Common myeloid progenitor, CD34-positive (primary cell): Measurements from ENCODE around the gene NKX6-1.

ENCODE experiments used
- CTCF ChIA-PET: fragments of 350-600 bp; sonication (Branson Sonifier 250); formaldehyde crosslinking; loops from one replicate; lab custom pipeline; 2021; ENCODE audit warnings: antibody characterized with exemption; lab: Charles Lee
- POLR2A ChIA-PET: fragments of 350-600 bp; sonication (Branson Sonifier 250); formaldehyde crosslinking; loops from one replicate; lab custom pipeline; 2021; ENCODE audit warnings: antibody characterized with exemption; lab: Charles Lee
- DNase-seq, 3 donors: peaks; one replicate each; pipeline versions ENCODE4 v3.0.0 to v3.0.0-alpha.2; 2013
- H3K27ac ChIP-seq, 2 experiments: 1 replicate in 1 of 2; 2 replicates in 1 of 2; pipeline ENCODE4 v1.7.0; 2013; ENCODE audit warnings: inconsistent platforms in 2 of 2, low read length in 2 of 2, mild to moderate bottlenecking in 2 of 2, low read depth in 1 of 2, moderate library complexity in 1 of 2; ENCODE audit not compliant: severe bottlenecking in 2 of 2, insufficient read depth in 1 of 2, poor library complexity in 1 of 2
- H3K27me3 ChIP-seq, 5 experiments: replicated peaks in 2 of 5; 1 replicate in 3 of 5; 2 replicates in 2 of 5; pipeline versions ENCODE4 v1.6.1 to v1.7.0; 2013; ENCODE audit warnings: low read length in 4 of 5, mild to moderate bottlenecking in 2 of 5, moderate library complexity in 2 of 5, inconsistent platforms in 1 of 5; ENCODE audit not compliant: insufficient read depth in 5 of 5, control insufficient read depth in 4 of 5
- H3K36me3 ChIP-seq, 4 experiments: 1 replicate in 2 of 4; 2 replicates in 2 of 4; pipeline versions ENCODE4 v1.6.1 to v1.7.0; 2013; ENCODE audit warnings: low read length in 3 of 4, control low read depth in 1 of 4, mild to moderate bottlenecking in 1 of 4; ENCODE audit not compliant: control insufficient read depth in 4 of 4, insufficient read depth in 4 of 4
- H3K4me1 ChIP-seq, 4 experiments: 1 replicate in 3 of 4; 2 replicates in 1 of 4; pipeline versions ENCODE4 v1.6.1 to v1.7.1; 2013; ENCODE audit warnings: low read length in 3 of 4, mild to moderate bottlenecking in 3 of 4, control low read depth in 1 of 4, inconsistent platforms in 1 of 4, moderate library complexity in 1 of 4; ENCODE audit not compliant: control insufficient read depth in 4 of 4, insufficient read depth in 4 of 4; ENCODE audit errors: control extremely low read depth in 1 of 4
- H3K4me3 ChIP-seq, 7 experiments: 1 replicate in 4 of 7; 2 replicates in 3 of 7; pipeline versions ENCODE4 v1.5.1 to v1.7.0; 2013; ENCODE audit warnings: mild to moderate bottlenecking in 7 of 7, low read length in 6 of 7, moderate library complexity in 6 of 7, inconsistent platforms in 2 of 7, low read depth in 2 of 7, control low read depth in 1 of 7; ENCODE audit not compliant: insufficient read depth in 4 of 7, control insufficient read depth in 1 of 7; ENCODE audit errors: extremely low read depth in 1 of 7
- H3K9me3 ChIP-seq, 5 experiments: 1 replicate in 4 of 5; 2 replicates in 1 of 5; pipeline versions ENCODE4 v1.6.1 to v1.7.1; 2013; ENCODE audit warnings: low read length in 4 of 5, mild to moderate bottlenecking in 2 of 5, inconsistent platforms in 1 of 5, low read depth in 1 of 5, moderate library complexity in 1 of 5; ENCODE audit not compliant: control insufficient read depth in 4 of 5, insufficient read depth in 2 of 5; ENCODE audit errors: control extremely low read depth in 1 of 5
- WGBS: methylation state at CpG from one replicate; pipeline ENCODE4 v1.1.5; 2013; ENCODE audit not compliant: insufficient coverage; 5-methylcytosine and 5-hydroxymethylcytosine counted together

NKX6-1 gene

GRCh38 chr4:84529169-84529751, 30.2 kb upstream of the NKX6-1 start:
- CTCF ChIA-PET = interaction anchor here (1.1 to 1.4 kb wide), 2 partner anchors 12 to 82 kb away, joined by 3 to 5 read pairs; no protein-coding TSS in a partner anchor
- H3K9me3 ChIP-seq = no peaks in the 10 kb centered on the region
- WGBS = no CpG with 5 or more reads among the region's 2 CpGs
- H3K36me3 ChIP-seq = no peaks in the 10 kb centered on the region
- DNase-seq = peak; percentile 15 to 43 (median 21)
- POLR2A ChIA-PET = no interaction called here
- H3K4me1 ChIP-seq = no peaks in the 10 kb centered on the region
- H3K4me3 ChIP-seq = no peak overlapping the region
- H3K27ac ChIP-seq = no peak overlapping the region
- peaks cover 0 to 3% (median 0%) of the 10 kb centered on the region in 5 experiments for H3K27me3 ChIP-seq

GRCh38 chr4:84527391-84527790, 28.3 kb upstream of the NKX6-1 start:
- Histone ChIP-seq H3K27ac (no peak overlapping the region), H3K9me3 (no peaks in the 10 kb centered on the region), H3K4me3 (no peak overlapping the region), H3K4me1 (no peaks in the 10 kb centered on the region), H3K36me3 (no peaks in the 10 kb centered on the region), H3K27me3 (peaks cover 0 to 6% (median 0%) of the 10 kb centered on the region in 5 experiments)
- CTCF ChIA-PET = interaction anchor here (0.9 kb wide), 1 partner anchor 14 kb away, joined by 3 read pairs; no protein-coding TSS in a partner anchor
- POLR2A ChIA-PET = no interaction called here
- DNase-seq = no peak

GRCh38 chr4:84515075-84515474, 16.0 kb upstream of the NKX6-1 start:
- no peak for DNase-seq
- Histone ChIP-seq H3K4me1 (no peaks in the 10 kb centered on the region), H3K27me3 (peaks cover 0 to 32% (median 13%) of the 10 kb centered on the region in 5 experiments), H3K9me3 (no peaks in the 10 kb centered on the region), H3K36me3 (no peaks in the 10 kb centered on the region), H3K4me3 (no peak overlapping the region), H3K27ac (no peak overlapping the region)
- ChIA-PET POLR2A (no interaction called here), CTCF (interaction anchor here (1.1 kb wide), 1 partner anchor 9 kb away, joined by 3 read pairs; no protein-coding TSS in a partner anchor)
- no CpG with 5 or more reads among the region's 2 CpGs for WGBS

GRCh38 chr4:84512277-84512676, 13.2 kb upstream of the NKX6-1 start:
- Histone ChIP-seq H3K36me3 (no peaks in the 10 kb centered on the region), H3K4me3 (no peak overlapping the region), H3K27me3 (peaks cover 5 to 56% (median 18%) of the 10 kb centered on the region in 5 experiments), H3K9me3 (no peaks in the 10 kb centered on the region), H3K4me1 (no peaks in the 10 kb centered on the region), H3K27ac (no peak overlapping the region)
- DNase-seq = no peak
- ChIA-PET POLR2A (no interaction called here), CTCF (interaction anchor here (1.2 kb wide), 1 partner anchor 16 kb away, joined by 6 read pairs; no protein-coding TSS in a partner anchor)
- WGBS = no CpG with 5 or more reads among the region's 5 CpGs

- Histone ChIP-seq H3K4me1 (no peaks in the 10 kb centered on the region), H3K4me3 (no peak overlapping the region), H3K36me3 (no peaks in the 10 kb centered on the region), H3K27ac (no peak overlapping the region), H3K9me3 (no peaks in the 10 kb centered on the region), H3K27me3 (peaks cover 10 to 59% (median 22%) of the 10 kb centered on the region in 5 experiments)
- no peak for DNase-seq
- ChIA-PET CTCF (interaction anchor here (0.8 to 1.4 kb wide), 2 partner anchors 9 to 12 kb away, joined by 4 read pairs; partner anchors contain the start of gene NKX6-1), POLR2A (no interaction called here)
- WGBS = 100% methylated on average over 2 of the region's 3 CpGs
Measured at GRCh38 chr4:84511703-84512102, 12.6 kb upstream of the NKX6-1 start.

- no peak overlapping the region for H3K27ac ChIP-seq
- ChIA-PET POLR2A (no interaction called here), CTCF (interaction anchor here (1.0 kb wide), 1 partner anchor 25 kb away, joined by 4 read pairs; no protein-coding TSS in a partner anchor)
- 92% methylated on average over 3 of the region's 5 CpGs for WGBS
- H3K9me3 ChIP-seq = no peaks in the 10 kb centered on the region
- peaks cover 16 to 81% (median 40%) of the 10 kb centered on the region in 5 experiments for H3K27me3 ChIP-seq
- H3K36me3 ChIP-seq = no peaks in the 10 kb centered on the region
- H3K4me3 ChIP-seq = no peak overlapping the region
- no peaks in the 10 kb centered on the region for H3K4me1 ChIP-seq
- DNase-seq = no peak
Measured at GRCh38 chr4:84507941-84508340, 8.8 kb upstream of the NKX6-1 start.

- peaks cover 0 to 1% (median under 1%) of the 10 kb centered on the region in 4 experiments for H3K4me1 ChIP-seq
- H3K27me3 ChIP-seq = peaks cover 29 to 88% (median 71%) of the 10 kb centered on the region in 5 experiments
- H3K4me3 ChIP-seq = no peak overlapping the region
- ChIA-PET CTCF (interaction anchor here (1.1 to 3.6 kb wide), 2 partner anchors 13 to 734 kb away, joined by 3 to 19 read pairs; no protein-coding TSS in a partner anchor), POLR2A (no interaction called here)
- H3K9me3 ChIP-seq = peaks cover 0 to 7% (median 0%) of the 10 kb centered on the region in 5 experiments
- no peaks in the 10 kb centered on the region for H3K36me3 ChIP-seq
- WGBS = no CpG with 5 or more reads among the region's 2 CpGs
- DNase-seq = no peak
- H3K27ac ChIP-seq = no peak overlapping the region
Measured at GRCh38 chr4:84504821-84505220, 5.7 kb upstream of the NKX6-1 start.
